Fibroblast of villous mesenchyme (primary cell): ENCODE results near the gene IFT57. TPM values are rescaled to one million over a fixed set of nuclear protein-coding genes. Genes with fewer than 3 reads are reported as not detected.
"Not testable (repeated sequence)": the region's sequence is repeated elsewhere in the genome, so short reads cannot be mapped to it uniquely, and the experiment has no call there.

Source experiments
- DNase-seq: peaks from one replicate; pipeline ENCODE4 v3.0.0-alpha.2; 2010; ENCODE audit warnings: low read depth
- H3K4me3 ChIP-seq: 2 replicates; pipeline ENCODE4 v1.5.1; 2011; ENCODE audit warnings: low read depth, mild to moderate bottlenecking, low read length
- CTCF ChIP-seq: IDR thresholded peaks from 2 replicates; pipeline ENCODE4 v1.5.1; 2012; ENCODE audit warnings: low read depth, mild to moderate bottlenecking, low read length; ENCODE audit not compliant: insufficient read depth
- total RNA-seq: library from RNA; depleted of rRNA; stranded (reverse); fragments of >200 nt; gene quantifications from 2 replicates; pipeline ENCODE4 v1.2.3, GENCODE V29; 2012

The IFT57 gene
- total RNA-seq, 1 donor, result 81.2 TPM

GRCh38 chr3:108158251-108158650 is 64.0 kb downstream of the IFT57 start:
- no peak for TF ChIP-seq CTCF
- no peak for DNase-seq
- no peak overlapping the region for H3K4me3 ChIP-seq

- no peak for DNase-seq
- no peak overlapping the region for H3K4me3 ChIP-seq
- no peak for TF ChIP-seq CTCF
These were observed 65.0 kb downstream of the IFT57 start for GRCh38 chr3:108157273-108157672.

DNA sequence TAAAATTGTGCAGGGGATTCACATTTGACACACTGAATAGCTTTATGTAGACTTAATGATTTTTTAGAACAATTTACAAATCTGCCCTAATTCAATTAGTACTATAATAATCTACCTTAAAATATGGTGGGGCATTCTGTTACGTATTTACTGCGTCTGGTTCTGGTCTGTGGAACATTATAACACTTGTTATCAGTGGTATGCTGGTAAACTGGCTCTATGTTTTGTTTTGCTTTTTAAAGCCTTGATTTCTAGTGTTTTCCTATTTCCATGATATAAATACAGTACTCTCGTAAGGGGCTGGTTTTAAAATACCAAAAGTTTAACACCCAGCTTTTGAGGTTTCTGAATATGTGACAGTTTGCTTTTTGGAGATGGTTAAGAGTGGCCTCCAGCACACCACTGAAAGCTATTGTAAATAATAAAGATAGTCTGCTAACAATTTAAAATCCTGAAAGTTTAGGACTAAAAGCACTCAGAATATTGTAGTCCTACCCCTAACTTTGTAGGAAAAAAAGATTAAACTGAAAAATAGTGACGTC is 65.8 kb downstream of the IFT57 start:
- no peak for TF ChIP-seq CTCF
- no peak for DNase-seq
- H3K4me3 ChIP-seq, result no peak overlapping the region

GRCh38 chr3:108155642-108156041 is 66.6 kb downstream of the IFT57 start:
- not testable (repeated sequence) for DNase-seq, H3K4me3 ChIP-seq

- H3K4me3 ChIP-seq, result no peak overlapping the region
- peak; percentile 60 for TF ChIP-seq CTCF
- DNase-seq, result peak; percentile 75
These were observed 68.7 kb downstream of the IFT57 start for GRCh38 chr3:108153451-108153981.

DNA sequence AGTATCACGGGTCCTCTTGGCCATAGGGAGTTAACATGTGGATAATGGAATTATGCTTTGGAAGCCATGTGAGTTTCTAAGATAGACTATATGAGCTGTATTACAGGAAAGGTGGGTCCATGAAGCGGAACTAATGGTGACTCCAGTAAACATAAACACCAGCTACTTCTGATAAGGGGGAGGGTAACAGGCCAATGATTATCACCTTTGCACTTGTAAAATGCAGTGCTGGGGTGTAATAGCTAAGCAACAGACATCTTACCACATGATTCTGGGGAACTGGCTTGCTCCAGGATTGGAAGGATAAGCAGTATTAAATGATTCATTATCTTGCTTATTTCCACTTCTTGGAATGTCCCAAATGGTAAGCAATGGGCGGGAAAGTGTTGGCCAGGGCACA is 70.0 kb downstream of the IFT57 start:
- no peak for DNase-seq
- H3K4me3 ChIP-seq, result no peak overlapping the region
- TF ChIP-seq CTCF, result no peak

GRCh38 chr3:108150200-108150599 is 72.0 kb downstream of the IFT57 start:
- DNase-seq, result no peak
- H3K4me3 ChIP-seq, result no peak overlapping the region
- no peak for TF ChIP-seq CTCF
